Peyer's patch (tissue), 4 donors: ENCODE data around the gene GPR137B.

Experiments
- POLR2A ChIP-seq, 2 donors: fragments of 450-650 bp; IDR thresholded peaks; one replicate each; pipeline ENCODE4 v1.5.1; 2017; ENCODE audit warnings: antibody characterized with exemption in 2 of 2, mild to moderate bottlenecking in 2 of 2, moderate library complexity in 2 of 2
- TF ChIP-seq, protein P1 (sequence below), 6 experiments: fragments of 450-650 bp in 4 of 6; fragments of 200-600 bp in 2 of 6; sonication (generic) in 1 of 6; IDR thresholded peaks; one replicate each; pipeline ENCODE4 v1.5.1; 2017 to 2019; ENCODE audit warnings: antibody characterized with exemption in 6 of 6, mild to moderate bottlenecking in 3 of 6, moderate library complexity in 1 of 6

- TF ChIP-seq, protein P1, sequence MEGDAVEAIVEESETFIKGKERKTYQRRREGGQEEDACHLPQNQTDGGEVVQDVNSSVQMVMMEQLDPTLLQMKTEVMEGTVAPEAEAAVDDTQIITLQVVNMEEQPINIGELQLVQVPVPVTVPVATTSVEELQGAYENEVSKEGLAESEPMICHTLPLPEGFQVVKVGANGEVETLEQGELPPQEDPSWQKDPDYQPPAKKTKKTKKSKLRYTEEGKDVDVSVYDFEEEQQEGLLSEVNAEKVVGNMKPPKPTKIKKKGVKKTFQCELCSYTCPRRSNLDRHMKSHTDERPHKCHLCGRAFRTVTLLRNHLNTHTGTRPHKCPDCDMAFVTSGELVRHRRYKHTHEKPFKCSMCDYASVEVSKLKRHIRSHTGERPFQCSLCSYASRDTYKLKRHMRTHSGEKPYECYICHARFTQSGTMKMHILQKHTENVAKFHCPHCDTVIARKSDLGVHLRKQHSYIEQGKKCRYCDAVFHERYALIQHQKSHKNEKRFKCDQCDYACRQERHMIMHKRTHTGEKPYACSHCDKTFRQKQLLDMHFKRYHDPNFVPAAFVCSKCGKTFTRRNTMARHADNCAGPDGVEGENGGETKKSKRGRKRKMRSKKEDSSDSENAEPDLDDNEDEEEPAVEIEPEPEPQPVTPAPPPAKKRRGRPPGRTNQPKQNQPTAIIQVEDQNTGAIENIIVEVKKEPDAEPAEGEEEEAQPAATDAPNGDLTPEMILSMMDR (IDR thresholded peaks at IDR 0.05): no peak
- TF ChIP-seq POLR2A (IDR thresholded peaks at IDR 0.05): no peak
Observed at GRCh38 chr1:236133339-236133738, 9.0 kb upstream of the GPR137B start.
